ENCODE measurements around the gene ACTA2.

Gene ACTA2

GRCh38 chr10:88980800-88981199, 28.2 kb upstream of the ACTA2 start:
- DNase-seq, result no peak

- DNase-seq, result no peak
These were observed 27.7 kb upstream of the ACTA2 start for GRCh38 chr10:88980247-88980646.

DNA sequence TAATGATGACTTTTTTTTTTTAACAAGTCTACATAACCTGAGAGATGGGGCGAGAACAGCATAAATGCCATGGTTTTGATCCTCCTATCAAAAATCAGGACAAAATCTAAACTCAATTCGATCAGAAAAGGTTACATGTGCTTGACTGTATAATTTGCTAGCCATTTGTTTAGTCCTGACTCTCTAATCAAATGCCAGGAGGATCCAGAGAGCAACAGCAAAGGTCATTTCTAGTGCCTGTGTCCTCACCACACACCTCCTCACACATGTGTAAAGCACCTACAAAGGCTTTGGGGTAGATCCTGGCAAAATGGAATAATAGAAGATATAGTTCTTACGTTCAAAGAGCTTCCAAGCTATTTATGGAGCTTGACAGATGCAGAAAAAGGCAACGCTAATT, 27.0 kb upstream of the ACTA2 start:
- DNase-seq, result no peak

- no peak for DNase-seq
These were observed 26.6 kb upstream of the ACTA2 start for GRCh38 chr10:88979153-88979562.

GRCh38 chr10:88978463-88978862, 25.9 kb upstream of the ACTA2 start:
- DNase-seq, result no peak

DNA sequence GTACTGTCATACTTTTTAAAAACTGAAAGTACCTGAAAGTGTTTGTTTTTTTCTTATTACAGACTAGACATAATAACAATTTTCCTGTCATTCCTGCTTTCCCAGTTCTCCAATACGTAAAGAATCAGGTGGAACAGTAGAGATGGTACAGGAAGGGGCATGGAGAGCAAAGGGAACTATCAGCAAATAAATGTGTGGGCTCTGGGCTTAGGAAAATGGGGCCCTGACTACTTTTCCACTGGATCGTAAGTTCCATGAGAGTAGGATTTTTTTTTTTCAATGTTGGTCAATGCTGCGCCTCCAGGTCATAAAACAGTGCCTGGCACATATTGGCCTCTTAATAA, 22.8 kb upstream of the ACTA2 start:
- DNase-seq, result no peak

- no peak for DNase-seq
These were observed 22.1 kb upstream of the ACTA2 start for GRCh38 chr10:88974446-88975376.

- DNase-seq, result no peak
These were observed 21.4 kb upstream of the ACTA2 start for GRCh38 chr10:88974012-88974411.

DNA sequence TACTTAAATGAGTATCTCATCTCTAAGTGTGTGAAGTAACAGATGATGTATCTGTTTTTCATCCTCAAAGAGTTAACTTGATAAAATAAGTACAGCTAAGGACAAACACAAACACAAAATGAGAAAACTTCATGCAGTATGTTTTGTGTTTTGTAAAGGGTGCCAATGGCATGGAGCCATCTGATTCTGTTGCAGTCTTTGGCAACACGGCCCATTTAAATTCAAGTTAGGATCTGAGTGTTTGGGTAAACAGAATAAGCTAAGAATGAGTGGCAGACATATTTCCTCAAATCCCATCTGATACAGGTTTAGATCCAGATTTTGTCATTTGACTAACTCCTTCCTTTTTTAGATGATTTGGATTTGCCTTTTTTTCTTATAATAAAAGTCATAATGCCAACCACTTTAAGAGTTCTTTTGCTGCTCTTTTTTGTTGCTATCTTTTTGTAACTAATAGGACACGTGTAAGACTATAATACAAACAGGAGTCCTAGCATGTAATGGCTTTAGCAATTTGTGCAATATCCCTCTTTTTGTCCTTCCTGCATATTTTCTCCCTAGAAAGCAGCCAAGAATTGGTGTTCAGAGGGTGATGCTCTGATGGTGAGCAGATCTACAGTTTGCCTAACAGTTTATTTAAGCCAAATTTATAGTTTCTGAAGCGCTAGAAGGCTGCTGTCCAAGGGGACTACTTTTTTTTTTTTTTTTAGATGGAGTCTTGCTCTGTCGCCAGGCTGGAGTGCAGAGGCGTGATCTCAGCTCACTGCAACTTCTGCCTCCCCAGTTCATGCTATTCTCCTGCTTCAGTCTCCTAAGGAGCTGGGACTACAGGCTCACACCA, 18.9 kb upstream of the ACTA2 start:
- no peak for DNase-seq

DNA sequence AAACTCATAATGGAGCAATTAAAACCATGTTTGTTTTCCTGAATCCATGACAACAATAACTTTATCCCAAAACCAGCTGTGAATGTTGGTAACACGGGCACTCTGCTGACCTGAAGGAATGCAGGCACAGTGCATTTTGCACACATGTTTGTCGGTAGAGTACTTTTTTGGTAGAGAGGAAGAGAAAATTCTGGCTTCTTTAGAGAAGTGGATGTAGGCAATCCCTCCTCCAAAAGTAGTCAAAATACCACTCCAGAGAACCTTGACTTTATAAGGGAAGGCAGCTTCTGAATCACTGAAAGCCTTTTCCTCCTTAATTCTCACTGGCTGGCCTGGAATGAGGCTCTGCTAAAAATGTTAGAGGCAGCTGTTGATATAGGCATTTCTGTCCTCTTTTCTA, 15.8 kb upstream of the ACTA2 start:
- DNase-seq, result no peak

- no peak for DNase-seq
These were observed 14.2 kb upstream of the ACTA2 start for GRCh38 chr10:88966797-88967196.

- no peak for DNase-seq
These were observed 12.4 kb upstream of the ACTA2 start for GRCh38 chr10:88964869-88965415.

- DNase-seq, result no peak
These were observed 11.8 kb upstream of the ACTA2 start for GRCh38 chr10:88964360-88964759.

- DNase-seq, result no peak
These were observed 10.7 kb upstream of the ACTA2 start for GRCh38 chr10:88963318-88963717.

- DNase-seq, result peak; percentile 24
These were observed 9.8 kb upstream of the ACTA2 start for GRCh38 chr10:88962336-88962735.

- DNase-seq, result no peak
These were observed 8.7 kb upstream of the ACTA2 start for GRCh38 chr10:88961266-88961665.

- no peak for DNase-seq
These were observed 8.2 kb upstream of the ACTA2 start for GRCh38 chr10:88960802-88961201.

GRCh38 chr10:88958721-88959120, 6.1 kb upstream of the ACTA2 start:
- DNase-seq, result no peak

GRCh38 chr10:88957381-88957780, 4.8 kb upstream of the ACTA2 start:
- DNase-seq, result no peak

GRCh38 chr10:88954458-88955083, 2.0 kb upstream of the ACTA2 start:
- DNase-seq, result no peak

- peak; percentile 4 for DNase-seq
These were observed 1.1 kb upstream of the ACTA2 start for GRCh38 chr10:88953662-88954061.

DNA sequence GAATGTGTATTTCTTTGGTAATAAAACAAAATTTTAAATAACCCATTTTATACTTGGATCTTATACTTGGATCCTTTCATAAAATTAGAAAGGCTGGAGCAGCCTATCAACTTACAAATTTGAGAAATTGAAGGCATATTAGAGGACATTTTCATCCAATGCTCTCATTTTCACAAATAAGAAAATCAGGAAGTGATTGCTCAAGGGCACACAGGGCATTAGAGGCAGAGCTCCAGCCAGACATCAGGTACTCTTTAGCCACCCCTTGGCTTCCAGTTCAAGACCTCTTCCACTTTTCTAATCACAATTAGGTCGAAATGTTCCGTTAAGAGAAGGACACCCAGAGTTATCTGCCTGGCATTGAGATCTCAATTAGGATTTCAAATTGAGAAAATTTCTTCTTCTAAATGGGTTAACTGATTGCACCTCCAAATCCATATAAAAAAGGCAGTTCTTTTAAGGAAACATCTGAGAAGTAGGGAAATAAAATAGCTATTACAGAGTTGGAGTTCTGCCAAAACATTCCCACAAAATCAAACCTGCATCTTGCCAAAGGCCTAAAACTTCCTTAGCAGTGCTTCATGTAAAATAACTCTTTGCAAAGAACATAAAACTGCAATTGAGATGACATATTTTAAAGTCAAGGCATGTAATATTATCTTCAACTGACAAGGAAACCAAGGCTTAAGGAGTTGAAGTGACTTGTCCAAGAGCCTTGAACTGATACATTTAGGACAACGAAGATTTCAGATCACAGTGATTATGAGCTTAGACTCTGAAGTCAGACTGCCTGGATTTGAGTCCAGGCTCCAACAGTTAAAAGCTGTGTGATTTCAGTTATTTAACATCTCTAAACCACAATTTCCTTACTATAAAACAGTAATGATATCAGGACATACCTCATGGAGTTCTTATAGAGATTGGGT, 2.4 kb downstream of the ACTA2 start:
- no peak for DNase-seq

All from MV-4-11 (cell line).